WI38 (cell line): ENCODE data around the gene ZNF234.
"Not testable (repeated sequence)": the region's sequence is repeated elsewhere in the genome, so short reads cannot be mapped to it uniquely, and the experiment has no call there.

Experiments used
- H3K4me3 ChIP-seq: 2 replicates; pipeline ENCODE4 v1.5.1; 2011; ENCODE audit warnings: low read depth, mild to moderate bottlenecking, control low read depth, low read length
- TF ChIP-seq, protein P1 (sequence below): IDR thresholded peaks from 2 replicates; pipeline ENCODE4 v1.5.1; 2012; ENCODE audit warnings: low read depth, mild to moderate bottlenecking, control low read depth, low read length

The ZNF234 gene

DNA sequence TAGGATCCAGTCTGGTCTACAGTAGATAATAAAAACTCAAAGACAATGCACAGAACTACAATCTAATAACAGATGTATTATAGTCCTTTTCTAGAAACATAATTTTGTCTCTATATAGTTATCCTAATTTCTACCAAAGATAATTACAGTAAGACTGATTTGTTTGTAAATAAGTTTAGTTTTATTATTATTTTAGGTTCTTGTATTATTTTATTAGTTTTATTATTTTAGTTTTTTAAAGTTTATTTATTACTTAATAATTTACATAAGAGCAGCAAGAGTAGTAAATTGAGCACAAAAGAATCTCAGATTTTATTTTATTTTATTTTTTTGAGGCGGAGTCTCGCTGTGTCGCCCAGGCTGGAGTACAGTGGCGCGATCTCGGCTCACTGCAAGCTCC lies 48.7 kb downstream of the ZNF234 start:
- H3K4me3 ChIP-seq = no peak overlapping the region
- TF ChIP-seq, protein P1, sequence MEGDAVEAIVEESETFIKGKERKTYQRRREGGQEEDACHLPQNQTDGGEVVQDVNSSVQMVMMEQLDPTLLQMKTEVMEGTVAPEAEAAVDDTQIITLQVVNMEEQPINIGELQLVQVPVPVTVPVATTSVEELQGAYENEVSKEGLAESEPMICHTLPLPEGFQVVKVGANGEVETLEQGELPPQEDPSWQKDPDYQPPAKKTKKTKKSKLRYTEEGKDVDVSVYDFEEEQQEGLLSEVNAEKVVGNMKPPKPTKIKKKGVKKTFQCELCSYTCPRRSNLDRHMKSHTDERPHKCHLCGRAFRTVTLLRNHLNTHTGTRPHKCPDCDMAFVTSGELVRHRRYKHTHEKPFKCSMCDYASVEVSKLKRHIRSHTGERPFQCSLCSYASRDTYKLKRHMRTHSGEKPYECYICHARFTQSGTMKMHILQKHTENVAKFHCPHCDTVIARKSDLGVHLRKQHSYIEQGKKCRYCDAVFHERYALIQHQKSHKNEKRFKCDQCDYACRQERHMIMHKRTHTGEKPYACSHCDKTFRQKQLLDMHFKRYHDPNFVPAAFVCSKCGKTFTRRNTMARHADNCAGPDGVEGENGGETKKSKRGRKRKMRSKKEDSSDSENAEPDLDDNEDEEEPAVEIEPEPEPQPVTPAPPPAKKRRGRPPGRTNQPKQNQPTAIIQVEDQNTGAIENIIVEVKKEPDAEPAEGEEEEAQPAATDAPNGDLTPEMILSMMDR = no peak

DNA sequence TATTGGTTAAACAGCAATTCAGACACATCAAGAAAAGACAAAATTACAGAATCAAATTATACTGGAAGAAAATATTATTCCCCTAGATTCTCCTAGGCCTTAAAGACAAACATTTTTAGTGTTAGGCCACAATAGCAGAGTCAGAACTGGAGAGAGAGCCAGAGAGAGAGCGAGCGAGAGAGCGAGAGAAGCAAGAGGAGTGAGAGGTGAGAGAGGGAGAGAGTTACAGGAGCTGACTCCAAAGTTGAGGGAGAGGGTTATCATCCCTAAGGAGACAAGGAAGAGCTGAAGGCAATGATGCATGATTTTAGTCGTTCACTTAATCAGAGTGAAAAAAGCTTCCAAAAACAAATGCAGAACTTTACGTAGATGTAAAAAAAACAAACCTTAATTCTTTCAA lies 50.8 kb downstream of the ZNF234 start:
- TF ChIP-seq, protein P1 = no peak
- no peak overlapping the region for H3K4me3 ChIP-seq

DNA sequence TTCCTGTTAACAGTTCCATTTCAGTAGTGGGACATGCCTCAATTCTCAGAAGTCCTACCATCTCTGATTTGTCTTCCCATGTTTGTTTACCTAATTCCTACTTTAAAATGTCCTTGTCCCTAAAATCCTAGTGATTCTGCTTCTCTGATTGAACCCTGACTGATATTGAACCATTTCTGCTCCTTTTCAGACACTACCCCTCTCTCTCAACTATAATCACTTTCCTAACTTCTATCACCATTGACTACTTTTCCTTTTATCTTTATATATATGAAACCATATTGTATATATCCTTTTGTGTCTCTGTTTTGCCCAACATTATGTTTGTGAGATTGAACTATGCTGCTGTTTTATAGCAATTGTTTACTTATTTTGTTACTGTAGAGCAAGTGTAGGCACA lies 55.4 kb downstream of the ZNF234 start:
- H3K4me3 ChIP-seq = no peak overlapping the region
- TF ChIP-seq, protein P1 = no peak

DNA sequence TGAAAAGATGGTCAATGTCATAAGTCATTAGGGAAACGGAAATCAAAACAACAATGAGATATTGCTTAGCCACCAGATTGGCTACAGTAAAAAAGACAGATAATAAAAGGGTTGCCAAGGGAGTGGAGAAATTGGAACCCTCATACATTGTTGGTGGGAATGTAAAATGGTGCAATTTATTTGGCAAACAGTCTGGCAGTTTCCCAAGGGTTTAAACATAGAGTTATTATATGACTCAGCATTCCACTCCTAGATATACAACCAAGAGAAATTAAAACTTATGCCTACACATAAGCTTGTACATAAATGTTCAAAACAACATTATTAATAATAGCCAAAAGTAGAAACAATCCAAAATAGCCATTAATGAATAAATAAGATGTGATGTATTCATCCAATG lies 61.1 kb downstream of the ZNF234 start:
- H3K4me3 ChIP-seq = no peak overlapping the region
- TF ChIP-seq, protein P1 = no peak

DNA sequence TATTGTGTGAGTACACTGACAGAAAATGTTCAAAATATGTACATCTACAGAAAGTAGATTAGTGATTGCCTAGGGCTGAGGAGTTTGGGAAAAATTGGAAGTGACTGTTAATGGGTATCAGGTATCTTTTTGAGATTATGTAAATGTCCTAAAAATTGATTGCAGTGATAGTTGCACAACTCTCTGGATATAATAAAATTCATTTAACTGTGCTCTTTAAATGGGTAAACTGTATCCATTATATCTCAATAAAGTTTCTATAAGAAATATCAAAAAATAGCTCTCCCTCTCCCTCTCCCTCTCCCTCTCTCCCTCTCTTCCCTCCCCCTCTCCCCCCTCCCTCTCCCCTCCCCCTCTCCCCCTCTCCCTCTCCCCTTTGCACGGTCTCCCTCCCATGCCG lies 61.6 kb downstream of the ZNF234 start:
- H3K4me3 ChIP-seq = no peak overlapping the region
- TF ChIP-seq, protein P1 = no peak

DNA sequence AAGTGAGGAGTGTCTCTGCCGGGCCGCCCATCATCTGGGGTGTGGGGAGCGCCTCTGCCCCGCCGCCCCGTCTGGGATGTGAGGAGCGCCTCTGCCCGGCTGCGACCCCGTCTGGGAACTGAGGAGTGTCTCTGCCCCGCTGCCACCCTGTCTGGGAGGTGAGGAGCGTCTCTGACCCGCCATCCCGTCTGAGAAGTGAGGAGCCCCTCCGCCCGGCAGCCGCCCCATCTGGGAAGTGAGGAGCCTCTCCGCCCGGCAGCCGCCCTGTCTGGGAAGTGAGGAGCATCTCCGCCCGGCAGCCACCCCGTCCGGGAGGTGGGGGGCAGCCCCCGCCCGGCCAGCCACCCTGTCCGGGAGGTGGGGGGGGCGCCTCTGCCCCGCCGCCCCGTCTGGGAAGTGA lies 62.5 kb downstream of the ZNF234 start:
- H3K4me3 ChIP-seq = not testable (repeated sequence)

DNA sequence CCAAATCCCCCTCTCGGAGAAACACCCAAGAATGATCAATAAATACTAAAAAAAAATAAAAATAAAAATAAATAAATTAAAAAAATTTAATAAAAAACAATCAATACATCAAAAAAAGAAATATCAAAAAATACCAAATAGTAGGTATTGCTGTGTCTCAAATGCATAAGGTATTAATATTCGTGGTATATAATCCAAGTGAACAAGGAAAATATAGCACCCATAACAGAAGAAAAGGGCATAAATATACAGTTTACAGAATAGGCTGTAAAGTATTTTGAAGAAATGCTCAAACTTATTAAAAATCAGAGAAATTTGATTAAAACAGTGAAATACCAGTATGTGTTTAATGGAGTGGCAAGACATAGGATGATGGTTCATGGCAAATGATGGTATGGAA lies 63.4 kb downstream of the ZNF234 start:
- TF ChIP-seq, protein P1 = no peak

DNA sequence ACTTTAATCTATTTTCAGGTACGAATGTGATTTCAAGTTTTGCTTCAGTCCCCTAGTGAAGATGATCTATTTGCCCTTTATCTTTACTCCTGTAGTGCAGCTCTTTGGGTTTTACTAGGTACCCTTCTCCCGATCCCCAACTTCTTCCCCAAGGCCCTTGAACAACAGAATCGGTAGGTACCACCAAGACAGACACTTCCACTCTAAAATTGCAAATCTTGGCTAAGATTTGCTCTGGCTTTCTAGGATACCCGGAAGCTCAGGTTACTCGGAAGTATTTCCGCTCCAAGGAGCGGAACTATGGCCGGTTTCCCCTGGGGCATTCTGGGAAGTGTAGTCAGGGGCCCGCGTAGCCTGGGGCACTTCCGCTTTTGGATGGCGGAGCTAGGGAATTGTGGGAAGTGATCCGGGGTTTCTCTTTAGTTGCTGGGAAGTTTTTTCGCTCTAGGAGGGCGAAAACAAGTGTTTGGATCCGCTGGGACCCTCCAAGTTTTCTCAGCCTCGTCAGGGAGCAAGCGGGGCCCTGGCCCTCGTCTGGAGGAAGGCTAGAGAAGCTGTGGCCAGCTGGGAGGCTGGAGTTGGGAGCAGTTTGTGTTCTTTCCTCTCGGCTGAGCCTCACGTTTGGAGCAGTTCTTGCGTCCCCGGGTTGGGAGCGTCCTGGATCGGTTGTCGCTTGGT lies 65.9 kb downstream of the ZNF234 start:
- TF ChIP-seq, protein P1 = no peak
- H3K4me3 ChIP-seq = peak overlapping the region; percentile 96

More for the DNA sequence above, 63.4 kb downstream of the ZNF234 start:
- no peak overlapping the region for H3K4me3 ChIP-seq
